SK-N-SH (cell line): ENCODE data around the gene TBC1D3K. TPM values are rescaled to one million over a fixed set of nuclear protein-coding genes. Genes with fewer than 3 reads are reported as not detected.
"Not testable (repeated sequence)": the region's sequence is repeated elsewhere in the genome, so short reads cannot be mapped to it uniquely, and the experiment has no call there.

Source experiments
- CTCF ChIA-PET: fragments of 300-600, 350-600 bp; formaldehyde crosslinking; extraction: SDS; loops from one replicate; lab custom pipeline; 2021; lab: Yijun Ruan, JAX
- POLR2A ChIA-PET: fragments of 350-600 bp; sonication (Branson Sonifier 250); formaldehyde crosslinking; extraction: SDS; loops from one replicate; lab custom pipeline; 2020; ENCODE audit warnings: antibody characterized with exemption, inconsistent platforms; lab: Yijun Ruan, JAX
- DNase-seq: peaks from one replicate; pipeline ENCODE4 v3.0.0; 2012
- H2AFZ ChIP-seq: fragments of 200-600 bp; sonication (generic); 2 replicates; pipeline ENCODE4 v1.8.1; 2016; ENCODE audit warnings: antibody characterized with exemption, mild to moderate bottlenecking, low read depth
- H3F3A ChIP-seq: fragments of 200-600 bp; sonication (generic); replicated peaks from 2 replicates; pipeline ENCODE3; 2016; ENCODE audit warnings: antibody characterized with exemption, mild to moderate bottlenecking; ENCODE audit not compliant: insufficient read depth
- H3K27ac ChIP-seq, 2 experiments: fragments of 200-500 bp in 1 of 2; fragments of 200-600 bp in 1 of 2; sonication (Bioruptor generic) in 1 of 2; sonication (generic), shearing (Covaris generic) in 1 of 2; 2 replicates each; pipeline versions ENCODE4 v1.5.1 to v1.6.1; 2014 to 2016; ENCODE audit warnings: low read depth in 2 of 2, inconsistent platforms in 1 of 2, low read length in 1 of 2, mild to moderate bottlenecking in 1 of 2, mixed read lengths in 1 of 2
- H3K27me3 ChIP-seq: fragments of 200-600 bp; sonication (generic), shearing (Covaris generic); 2 replicates; pipeline ENCODE4 v1.6.1; 2016; ENCODE audit warnings: mixed run types; ENCODE audit not compliant: insufficient read depth
- H3K36me3 ChIP-seq, 2 experiments: fragments of 200-500 bp in 1 of 2; fragments of 200-600 bp in 1 of 2; sonication (Bioruptor generic) in 1 of 2; sonication (generic) in 1 of 2; replicated peaks in 1 of 2; 2 replicates each; pipeline versions ENCODE3 to v1.5.1; 2014 to 2016; ENCODE audit warnings: low read length in 1 of 2, mild to moderate bottlenecking in 1 of 2; ENCODE audit not compliant: insufficient read depth in 2 of 2, control insufficient read depth in 1 of 2
- H3K4me1 ChIP-seq, 2 experiments: fragments of 200-500 bp in 1 of 2; fragments of 200-600 bp in 1 of 2; sonication (Bioruptor generic) in 1 of 2; sonication (generic), shearing (Covaris generic) in 1 of 2; 2 replicates each; pipeline versions ENCODE4 v1.5.1 to v1.6.1; 2014 to 2016; ENCODE audit warnings: low read depth in 1 of 2, low read length in 1 of 2, mixed run types in 1 of 2; ENCODE audit not compliant: insufficient read depth in 2 of 2, control insufficient read depth in 1 of 2
- H3K4me2 ChIP-seq: fragments of 200-600 bp; sonication (generic), shearing (Covaris generic); 2 replicates; pipeline ENCODE4 v1.6.1; 2017; ENCODE audit warnings: mixed run types
- H3K4me3 ChIP-seq, 2 experiments: fragments of 200-500 bp in 1 of 2; fragments of 200-600 bp in 1 of 2; sonication (Bioruptor generic) in 1 of 2; sonication (generic), shearing (Covaris generic) in 1 of 2; 2 replicates each; pipeline versions ENCODE4 v1.5.1 to v1.8.1; 2014 to 2016; ENCODE audit warnings: low read depth in 2 of 2, inconsistent platforms in 1 of 2, low read length in 1 of 2, mild to moderate bottlenecking in 1 of 2, mixed read lengths in 1 of 2, moderate library complexity in 1 of 2
- H3K79me2 ChIP-seq: fragments of 200-600 bp; sonication (generic); 2 replicates; pipeline ENCODE4 v1.8.1; 2017; ENCODE audit warnings: mild to moderate bottlenecking; ENCODE audit not compliant: insufficient read depth
- H3K9ac ChIP-seq: fragments of 200-600 bp; sonication (generic); 2 replicates; pipeline ENCODE4 v1.6.1; 2017; ENCODE audit warnings: mixed run types
- H3K9me2 ChIP-seq: fragments of 200-600 bp; sonication (generic); 2 replicates; pipeline ENCODE4 v1.6.1; 2017; ENCODE audit warnings: mixed run types
- H3K9me3 ChIP-seq: fragments of 200-600 bp; sonication (generic); 2 replicates; pipeline ENCODE4 v1.6.1; 2017; ENCODE audit warnings: mixed run types, mild to moderate bottlenecking, moderate library complexity
- H4K20me1 ChIP-seq: fragments of 200-600 bp; sonication (generic); 2 replicates; pipeline ENCODE4 v1.6.1; 2017; ENCODE audit warnings: mild to moderate bottlenecking, mixed run types; ENCODE audit not compliant: insufficient read depth
- ELF1 ChIP-seq: IDR thresholded peaks from 2 replicates; pipeline ENCODE4 v1.4.0; 2012
- EP300 ChIP-seq, 2 experiments: IDR thresholded peaks; 2 replicates each; pipeline versions ENCODE4 v1.4.0 to v1.6.1; 2012; ENCODE audit warnings: borderline replicate concordance in 1 of 2, low read depth in 1 of 2, low read length in 1 of 2
- GATA2 ChIP-seq: sonication (generic); formaldehyde crosslinking; IDR thresholded peaks from 2 replicates; pipeline ENCODE4 v1.5.0; 2020; ENCODE audit warnings: mild to moderate bottlenecking, missing genetic modification reagents
- JUND ChIP-seq: IDR thresholded peaks from 2 replicates; pipeline ENCODE4 v1.4.0; 2012
- MXI1 ChIP-seq: IDR thresholded peaks from 2 replicates; pipeline ENCODE4 v1.6.1; 2012; ENCODE audit warnings: mild to moderate bottlenecking, low read depth, low read length, improper control_type of control experiment
- RFX5 ChIP-seq: IDR thresholded peaks from 2 replicates; pipeline ENCODE4 v1.6.1; 2012; ENCODE audit warnings: mild to moderate bottlenecking, improper control_type of control experiment, low read length
- RXRA ChIP-seq: IDR thresholded peaks from 2 replicates; pipeline ENCODE4 v1.4.0; 2012; ENCODE audit warnings: low read depth, mild to moderate bottlenecking, borderline replicate concordance
- SIN3A ChIP-seq: IDR thresholded peaks from 2 replicates; pipeline ENCODE4 v1.6.1; 2012; ENCODE audit warnings: low read depth, mild to moderate bottlenecking, low read length, moderate library complexity, borderline replicate concordance
- TCF12 ChIP-seq: IDR thresholded peaks from 2 replicates; pipeline ENCODE4 v1.4.0; 2012
- TEAD4 ChIP-seq: IDR thresholded peaks from 2 replicates; pipeline ENCODE4 v1.4.0; 2012; ENCODE audit warnings: mild to moderate bottlenecking, borderline replicate concordance; ENCODE audit not compliant: insufficient read depth
- YY1 ChIP-seq: IDR thresholded peaks from 2 replicates; pipeline ENCODE4 v1.4.0; 2012; ENCODE audit warnings: low read depth, mild to moderate bottlenecking
- ZBTB33 ChIP-seq: IDR thresholded peaks from 2 replicates; pipeline ENCODE4 v1.4.0; 2012; ENCODE audit warnings: low read depth, borderline replicate concordance
- WGBS: methylation state at CpG from one replicate; pipeline ENCODE4 v1.1.6; 2017; ENCODE audit warnings: low lambda C conversion rate; 5-methylcytosine and 5-hydroxymethylcytosine counted together
- polyA plus RNA-seq, 3 experiments: library from polyadenylated mRNA; depleted of rRNA; stranded (reverse); fragments of >200 nt; gene quantifications; 2 replicates each; pipeline ENCODE4 v1.2.3, GENCODE V29; 2012
- TF ChIP-seq, protein P1 (sequence below): IDR thresholded peaks from 2 replicates; pipeline ENCODE4 v1.4.0; 2012; ENCODE audit warnings: low read depth
- TF ChIP-seq, protein P2 (sequence below): fragments of 200-600 bp; sonication (generic); IDR thresholded peaks from 2 replicates; pipeline ENCODE4 v1.6.1; 2017; ENCODE audit warnings: antibody characterized with exemption, mild to moderate bottlenecking, moderate library complexity

The TBC1D3K gene
- polyA plus RNA-seq, 1 of the 3 experiments (the other 2 are of a cell fraction), result not detected

DNA sequence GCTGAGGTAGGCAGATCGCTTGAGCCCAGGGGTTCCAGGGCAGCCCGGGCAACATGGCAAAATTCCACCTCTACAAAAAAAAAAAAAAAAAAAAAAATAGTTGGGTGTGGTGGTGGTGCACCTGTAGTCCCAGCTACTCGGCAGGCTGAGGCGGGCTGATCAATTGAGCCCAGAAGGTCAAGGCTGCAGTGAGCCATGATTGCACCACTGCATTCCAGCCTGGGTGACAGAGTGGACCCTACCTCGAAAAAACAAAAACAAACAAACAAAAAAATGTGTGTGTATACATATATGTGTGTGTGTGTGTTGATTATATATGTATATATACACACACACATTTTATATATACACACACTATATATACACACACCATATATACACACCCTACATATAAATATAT, 39.1 kb upstream of the TBC1D3K start:
- no peak overlapping the region for H2AFZ ChIP-seq
- POLR2A ChIA-PET, result no interaction called here
- no peaks in the 10 kb centered on the region for H3F3A ChIP-seq
- TF ChIP-seq YY1 (no peak), SIN3A (no peak), RFX5 (no peak), RXRA (no peak), GATA2 (CRISPR knock-in tag) (no peak), ZBTB33 (no peak), MXI1 (no peak), TCF12 (no peak), ELF1 (no peak), TEAD4 (no peak)
- TF ChIP-seq, protein P1, sequence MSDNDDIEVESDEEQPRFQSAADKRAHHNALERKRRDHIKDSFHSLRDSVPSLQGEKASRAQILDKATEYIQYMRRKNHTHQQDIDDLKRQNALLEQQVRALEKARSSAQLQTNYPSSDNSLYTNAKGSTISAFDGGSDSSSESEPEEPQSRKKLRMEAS, result no peak
- TF ChIP-seq, protein P2, sequence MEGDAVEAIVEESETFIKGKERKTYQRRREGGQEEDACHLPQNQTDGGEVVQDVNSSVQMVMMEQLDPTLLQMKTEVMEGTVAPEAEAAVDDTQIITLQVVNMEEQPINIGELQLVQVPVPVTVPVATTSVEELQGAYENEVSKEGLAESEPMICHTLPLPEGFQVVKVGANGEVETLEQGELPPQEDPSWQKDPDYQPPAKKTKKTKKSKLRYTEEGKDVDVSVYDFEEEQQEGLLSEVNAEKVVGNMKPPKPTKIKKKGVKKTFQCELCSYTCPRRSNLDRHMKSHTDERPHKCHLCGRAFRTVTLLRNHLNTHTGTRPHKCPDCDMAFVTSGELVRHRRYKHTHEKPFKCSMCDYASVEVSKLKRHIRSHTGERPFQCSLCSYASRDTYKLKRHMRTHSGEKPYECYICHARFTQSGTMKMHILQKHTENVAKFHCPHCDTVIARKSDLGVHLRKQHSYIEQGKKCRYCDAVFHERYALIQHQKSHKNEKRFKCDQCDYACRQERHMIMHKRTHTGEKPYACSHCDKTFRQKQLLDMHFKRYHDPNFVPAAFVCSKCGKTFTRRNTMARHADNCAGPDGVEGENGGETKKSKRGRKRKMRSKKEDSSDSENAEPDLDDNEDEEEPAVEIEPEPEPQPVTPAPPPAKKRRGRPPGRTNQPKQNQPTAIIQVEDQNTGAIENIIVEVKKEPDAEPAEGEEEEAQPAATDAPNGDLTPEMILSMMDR, result no peak
- no peak for DNase-seq
- no peaks in the 10 kb centered on the region for H3K27me3 ChIP-seq
- no peak overlapping the region for H3K4me2 ChIP-seq
- no peaks in the 10 kb centered on the region for H4K20me1 ChIP-seq
- no peak overlapping the region for H3K27ac ChIP-seq
- no peaks in the 10 kb centered on the region for H3K79me2 ChIP-seq
- H3K9me2 ChIP-seq, result no peaks in the 10 kb centered on the region
- CTCF ChIA-PET, result no interaction called here
- no peak overlapping the region for H3K9ac ChIP-seq
- no peaks in the 10 kb centered on the region for H3K9me3 ChIP-seq
- no peaks in the 10 kb centered on the region for H3K4me1 ChIP-seq
- 69% methylated on average over 5 of the region's 5 CpGs for WGBS
- H3K36me3 ChIP-seq, result no peaks in the 10 kb centered on the region
- no peak overlapping the region for H3K4me3 ChIP-seq

DNA sequence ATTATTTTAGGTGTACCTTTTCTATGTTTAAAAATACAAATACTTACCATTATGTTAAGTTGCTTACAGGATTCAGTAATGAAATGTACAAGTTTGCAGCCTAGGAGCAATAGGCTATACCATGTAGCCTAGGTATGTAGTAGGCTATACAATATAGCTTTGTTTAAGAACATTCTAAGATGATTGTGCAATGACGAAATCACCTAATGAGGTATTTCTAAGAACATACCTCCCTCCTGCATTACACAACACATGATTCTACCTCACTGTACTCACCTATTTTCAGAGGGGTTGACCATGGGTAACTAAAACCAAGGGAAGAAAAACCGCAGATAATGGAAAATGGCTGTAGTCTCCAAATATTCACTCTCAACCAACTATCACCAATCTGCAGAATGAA, 35.3 kb upstream of the TBC1D3K start:
- POLR2A ChIA-PET, result no interaction called here
- no peaks in the 10 kb centered on the region for H3K9me3 ChIP-seq
- H3K4me1 ChIP-seq, result no peaks in the 10 kb centered on the region
- H3K79me2 ChIP-seq, result no peaks in the 10 kb centered on the region
- TF ChIP-seq EP300 (IDR thresholded peaks at IDR 0.05; ENCODE audit: borderline replicate concordance in 1 of 2, low read depth in 1 of 2, low read length in 1 of 2) (no peak), JUND (no peak), RXRA (no peak), SIN3A (no peak)
- TF ChIP-seq, all 33 proteins: peak for 0
- Histone ChIP-seq H3K27me3 (no peaks in the 10 kb centered on the region), H2AFZ (no peak overlapping the region), H3K27ac (no peak overlapping the region), H3K4me2 (no peak overlapping the region), H3K9ac (no peak overlapping the region), H3F3A (no peaks in the 10 kb centered on the region), H4K20me1 (no peaks in the 10 kb centered on the region), H3K9me2 (no peaks in the 10 kb centered on the region), H3K4me3 (no peak overlapping the region), H3K36me3 (no peaks in the 10 kb centered on the region)
- CTCF ChIA-PET, result no interaction called here
- no peak for DNase-seq
- WGBS, result 70% methylated on average over 2 of the region's 2 CpGs

DNA sequence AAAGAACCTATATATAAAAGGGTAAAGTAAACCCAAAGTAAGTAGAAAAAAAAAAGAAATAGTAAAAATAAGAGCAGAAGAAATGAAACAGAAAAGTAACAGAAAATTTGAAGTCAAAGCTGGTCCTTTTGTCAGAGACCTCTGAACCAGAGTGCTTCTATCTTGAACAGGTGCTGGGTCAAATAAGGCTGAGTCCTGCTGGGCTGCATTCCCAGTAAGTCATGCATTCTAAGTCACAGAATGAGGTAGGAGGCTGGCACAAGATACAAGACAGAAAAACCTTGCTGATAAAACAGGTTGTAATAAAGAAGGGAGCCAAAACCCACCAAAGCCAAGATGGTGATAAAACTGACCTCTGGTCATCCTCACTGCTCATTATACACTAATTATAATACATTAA, 27.3 kb upstream of the TBC1D3K start:
- DNase-seq, H3K4me2 ChIP-seq, H3K27ac ChIP-seq: not testable (repeated sequence)

More for the DNA sequence above, 27.3 kb upstream of the TBC1D3K start:
- H4K20me1 ChIP-seq, H2AFZ ChIP-seq, POLR2A ChIA-PET, H3K36me3 ChIP-seq, CTCF ChIA-PET, H3K9me3 ChIP-seq, H3K9me2 ChIP-seq, H3K79me2 ChIP-seq, H3K4me1 ChIP-seq, H3F3A ChIP-seq, H3K9ac ChIP-seq, H3K4me3 ChIP-seq, H3K27me3 ChIP-seq: not testable (repeated sequence)
